ENCODE measurements around the gene SOCS7. TPM values are rescaled to one million over a fixed set of nuclear protein-coding genes. Genes with fewer than 3 reads are reported as not detected.
A peak's percentile ranks its signal among the peaks of the same experiment; 100 is the strongest.

The SOCS7 gene
- total RNA-seq, 1 experiment from 2014 or later: 83.6 TPM

GRCh38 chr17:38453951-38454421, 102.3 kb downstream of the SOCS7 start:
- H3K27ac Mint-ChIP-seq (ENCODE audit: unreplicated experiment): peak overlapping the region; percentile 53
- H3K9me3 Mint-ChIP-seq (ENCODE audit: low read depth, unreplicated experiment): no peaks in the 10 kb centered on the region
- no TSS peak for BruUV-seq (replicated peaks)
- TF ChIP-seq CTCF (IDR thresholded peaks at IDR 0.05; ENCODE audit: unreplicated experiment): no peak
- CTCF ChIA-PET: interaction anchor here (0.7 to 2.3 kb wide), 5 partner anchors 11 to 213 kb away, joined by 3 to 9 read pairs (median 4); partner anchors contain the start of gene SOCS7
- peak; percentile 79 for DNase-seq
- H3K36me3 Mint-ChIP-seq (ENCODE audit: insufficient read depth, unreplicated experiment): peaks cover 56% of the 10 kb centered on the region
- peak overlapping the region; percentile 85 for H3K4me3 Mint-ChIP-seq (ENCODE audit: low read depth, unreplicated experiment)
- peaks cover 35% of the 10 kb centered on the region for H3K27me3 Mint-ChIP-seq (ENCODE audit: unreplicated experiment)
- intact Hi-C loops (cut with micrococcal nuclease; ENCODE audit: unreplicated experiment): no loop called here
- peaks cover 66% of the 10 kb centered on the region for H3K4me1 Mint-ChIP-seq (ENCODE audit: low read depth, unreplicated experiment)

- Mint-ChIP-seq H3K27me3 (ENCODE audit: unreplicated experiment) (peaks cover 29% of the 10 kb centered on the region), H3K4me3 (ENCODE audit: low read depth, unreplicated experiment) (peak overlapping the region; percentile 85), H3K27ac (ENCODE audit: unreplicated experiment) (peak overlapping the region; percentile 53), H3K36me3 (ENCODE audit: insufficient read depth, unreplicated experiment) (peaks cover 53% of the 10 kb centered on the region), H3K9me3 (ENCODE audit: low read depth, unreplicated experiment) (no peaks in the 10 kb centered on the region), H3K4me1 (ENCODE audit: low read depth, unreplicated experiment) (peaks cover 61% of the 10 kb centered on the region)
- intact Hi-C loops (cut with micrococcal nuclease; ENCODE audit: unreplicated experiment): no loop called here
- peak; percentile 97 for DNase-seq
- BruUV-seq (replicated peaks): no TSS peak
- no peak for TF ChIP-seq CTCF (IDR thresholded peaks at IDR 0.05; ENCODE audit: unreplicated experiment)
- CTCF ChIA-PET: interaction anchor here (0.7 to 2.3 kb wide), 7 partner anchors 11 to 213 kb away, joined by 3 to 9 read pairs (median 4); partner anchors contain the start of gene SOCS7
Observed at GRCh38 chr17:38454532-38454931, 102.9 kb downstream of the SOCS7 start.

Other genes starting within 250 kb of the SOCS7 start
- 0.37 TPM in 1 of 2 replicates, not detected in the other for gene TBC1D3E, start 223.9 kb upstream of the SOCS7 start, total RNA-seq (2022)
- not detected in 2 replicates for gene TBC1D3, start 159.3 kb upstream of the SOCS7 start, total RNA-seq (2022)
- gene MRPL45, start 54.7 kb upstream of the SOCS7 start, total RNA-seq (2022): 171 and 174 TPM in 2 replicates
- gene GPR179, start 7.9 kb upstream of the SOCS7 start, total RNA-seq (2022): 0.45 and 0.69 TPM in 2 replicates
- 140 and 304 TPM in 2 replicates for gene ARHGAP23, start 76.6 kb downstream of the SOCS7 start, total RNA-seq (2022)

All from Calu3 (cell line).